Measurements from ENCODE around the gene ADCY10.
A peak's percentile ranks its signal among the peaks of the same experiment; 100 is the strongest.
"Not testable (repeated sequence)": the region's sequence is repeated elsewhere in the genome, so short reads cannot be mapped to it uniquely, and the experiment has no call there.

ADCY10 gene

DNA sequence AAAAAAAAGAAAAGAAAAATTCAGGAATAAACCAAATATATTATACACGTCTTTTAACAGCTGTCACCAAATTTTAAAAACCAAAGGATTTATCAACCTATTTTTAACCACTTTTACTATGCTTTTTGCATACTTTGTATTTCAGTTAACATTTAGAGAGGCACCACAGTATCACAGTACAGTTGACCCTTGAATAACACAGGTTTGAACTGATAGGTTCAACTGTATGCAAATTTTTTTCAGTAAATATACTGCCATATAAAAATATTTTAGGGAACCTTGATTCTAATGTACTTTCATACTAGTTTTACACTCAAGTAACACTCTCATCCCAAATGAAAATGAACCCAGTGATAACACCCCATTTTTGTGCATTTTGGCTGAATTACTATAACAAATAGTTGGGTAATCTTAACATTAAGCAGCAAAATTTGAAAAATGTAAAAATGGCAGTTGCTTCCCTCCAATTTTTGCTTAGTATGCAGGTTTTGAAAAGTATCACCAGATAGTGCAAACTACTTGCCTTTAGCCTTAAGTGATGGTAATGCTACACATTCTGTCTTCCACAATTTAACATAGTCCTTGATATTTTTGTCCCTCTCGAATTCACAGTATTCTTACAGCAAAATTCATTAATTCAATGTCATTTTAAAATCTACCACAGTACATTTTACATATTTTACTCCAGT lies 10.8 kb upstream of the ADCY10 start:
- no peak for DNase-seq (ENCODE audit: low spot score)

- no peak for DNase-seq (ENCODE audit: low spot score)
Observed at GRCh38 chr1:167924102-167924501, 10.2 kb upstream of the ADCY10 start.

- no peak for DNase-seq (ENCODE audit: low spot score)
Observed at GRCh38 chr1:167923324-167924056, 9.6 kb upstream of the ADCY10 start.

GRCh38 chr1:167922611-167923074 lies 8.7 kb upstream of the ADCY10 start:
- DNase-seq (ENCODE audit: low spot score) = no peak

DNA sequence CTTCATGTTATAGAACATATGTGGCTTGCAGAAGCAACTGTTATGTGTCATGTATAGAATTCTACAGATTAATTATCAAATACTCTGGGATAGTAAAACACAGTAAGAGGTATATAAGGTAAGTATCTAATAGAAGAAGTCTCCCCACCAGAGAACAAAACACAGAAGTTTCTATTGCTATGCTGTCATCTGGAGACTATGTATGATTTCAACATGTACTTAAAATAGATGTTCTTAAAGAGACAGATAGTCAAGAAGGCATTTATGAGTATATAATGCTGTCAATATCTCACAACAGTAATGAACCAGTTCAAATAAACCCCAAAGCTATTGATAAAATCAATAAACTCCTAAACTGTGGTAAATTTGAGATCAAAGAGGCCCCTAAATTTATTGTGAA lies 8.1 kb upstream of the ADCY10 start:
- DNase-seq (ENCODE audit: low spot score) = peak; percentile 55

DNA sequence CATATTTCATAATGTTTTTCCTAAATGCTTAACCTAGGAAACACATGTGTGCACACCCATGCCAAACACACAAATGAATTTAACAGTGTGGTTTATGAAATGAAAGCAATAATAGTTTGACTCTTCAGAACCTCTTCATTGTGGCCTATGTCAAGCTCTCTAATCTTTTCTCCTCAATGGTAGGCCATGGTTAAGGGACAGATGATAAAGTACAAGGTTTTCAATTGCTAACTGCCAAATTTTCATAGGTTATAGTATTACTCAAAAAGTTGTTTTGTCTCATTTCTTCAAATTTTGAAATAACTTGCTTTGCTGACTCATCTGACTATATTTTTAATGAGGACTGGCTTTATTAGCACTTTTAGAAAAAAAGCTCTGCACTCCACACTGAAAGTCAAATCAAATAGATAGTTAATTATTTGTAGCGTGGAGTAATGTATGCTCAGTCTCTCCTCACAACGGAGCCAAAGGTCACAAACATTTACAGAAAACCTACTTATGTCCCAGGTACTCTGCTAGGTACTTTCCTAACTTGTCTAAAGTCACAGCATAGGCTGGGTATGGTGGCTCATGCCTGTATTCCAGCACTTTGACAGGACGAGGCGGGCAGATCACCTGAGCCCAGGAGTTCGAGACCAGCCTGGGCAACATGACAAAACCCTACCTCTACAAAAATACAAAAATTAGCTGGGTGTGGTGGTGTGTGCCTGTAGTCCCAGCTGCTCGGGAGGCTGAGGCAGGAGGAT lies 3.0 kb upstream of the ADCY10 start:
- DNase-seq (ENCODE audit: low spot score) = no peak

DNA sequence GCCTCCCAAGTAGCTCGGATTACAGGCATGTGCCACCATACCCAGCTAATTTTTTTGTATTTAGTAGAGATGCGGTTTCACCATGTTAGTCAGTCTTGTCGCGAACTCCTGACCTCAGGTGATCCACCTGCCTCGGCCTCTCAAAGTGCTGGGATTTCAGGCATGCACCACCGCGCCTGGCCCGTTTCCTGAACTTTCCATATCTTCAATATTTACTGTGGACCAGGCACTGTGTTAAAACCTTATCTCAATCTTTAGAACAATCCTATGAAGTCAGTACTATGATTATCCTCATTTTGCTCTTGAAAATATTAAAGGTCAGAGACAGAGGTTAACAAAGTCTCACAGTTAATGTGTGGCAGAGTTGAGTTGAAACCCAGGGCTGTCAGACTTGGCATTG lies 1.6 kb upstream of the ADCY10 start:
- DNase-seq (ENCODE audit: low spot score) = no peak

- DNase-seq (ENCODE audit: low spot score) = no peak
Observed at GRCh38 chr1:167912294-167912693, 1.6 kb downstream of the ADCY10 start.

DNA sequence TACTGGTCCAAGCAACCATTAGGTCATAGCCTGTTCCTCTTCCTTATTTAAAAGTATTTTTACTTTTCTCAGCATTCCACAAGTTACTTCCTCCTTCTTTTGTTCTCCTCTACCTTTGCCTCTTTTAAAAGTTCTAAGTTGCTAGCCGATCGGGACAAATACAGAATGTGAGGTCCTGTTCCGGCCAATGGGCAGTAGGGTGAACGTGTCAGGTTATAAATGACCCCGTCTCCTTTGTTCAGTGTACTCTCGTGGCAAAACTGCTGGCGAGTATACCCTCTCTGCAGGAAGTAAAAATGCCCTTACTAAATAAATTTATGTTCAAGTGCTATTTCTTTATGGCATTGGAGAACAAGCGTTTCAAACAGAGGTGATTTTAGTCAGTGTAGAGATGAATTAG lies 2.5 kb downstream of the ADCY10 start:
- no peak for DNase-seq (ENCODE audit: low spot score)

DNA sequence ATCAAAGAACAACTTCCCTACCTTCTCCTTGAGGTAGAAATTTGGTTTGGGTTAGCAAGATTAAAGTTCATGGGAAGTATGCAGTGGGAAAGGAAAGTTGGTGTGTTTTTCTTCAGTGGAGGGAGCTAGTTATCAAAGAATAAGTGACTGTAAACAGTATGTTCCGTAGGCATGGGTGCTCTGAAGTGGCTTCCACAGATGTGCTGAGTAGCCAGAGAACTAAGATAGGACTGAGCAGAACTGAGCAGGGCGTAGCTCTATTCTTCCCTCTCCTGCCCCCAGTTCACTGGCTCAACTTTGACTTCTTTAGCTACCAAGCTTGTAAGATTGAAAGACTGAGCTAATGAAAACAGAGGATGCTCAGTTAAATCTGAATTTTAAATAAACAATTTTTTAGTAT lies 3.4 kb downstream of the ADCY10 start:
- no peak for DNase-seq (ENCODE audit: low spot score)

GRCh38 chr1:167909691-167910180 lies 4.2 kb downstream of the ADCY10 start:
- no peak for DNase-seq (ENCODE audit: low spot score)

DNA sequence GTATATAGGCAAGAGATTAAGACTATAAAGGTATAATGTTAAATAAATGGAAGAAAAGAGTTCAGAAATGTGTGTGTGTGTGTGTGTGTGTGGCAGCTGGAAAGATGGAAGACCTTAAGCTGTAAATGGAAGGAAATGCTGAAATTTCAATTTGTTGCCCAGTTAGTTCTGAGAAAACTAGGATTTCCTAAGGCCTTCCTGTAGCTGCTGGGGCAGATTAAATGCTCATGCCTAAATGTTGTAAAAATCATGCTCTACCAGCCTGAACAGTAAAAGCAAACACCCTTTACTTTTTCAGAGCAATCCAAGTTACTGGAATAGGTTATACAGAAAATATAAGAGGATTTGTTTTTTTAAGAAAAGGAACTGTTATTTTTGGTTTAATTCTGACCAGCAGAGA lies 8.3 kb downstream of the ADCY10 start:
- no peak for DNase-seq (ENCODE audit: low spot score)

GRCh38 chr1:167905182-167905581 lies 8.8 kb downstream of the ADCY10 start:
- no peak for DNase-seq (ENCODE audit: low spot score)

GRCh38 chr1:167904652-167905130 lies 9.2 kb downstream of the ADCY10 start:
- peak; percentile 51 for DNase-seq (ENCODE audit: low spot score)

- DNase-seq (ENCODE audit: low spot score) = no peak
Observed at GRCh38 chr1:167900907-167901306, 13.0 kb downstream of the ADCY10 start.

- DNase-seq (ENCODE audit: low spot score) = peak; percentile 37
Observed at GRCh38 chr1:167899253-167899681, 14.7 kb downstream of the ADCY10 start.

DNA sequence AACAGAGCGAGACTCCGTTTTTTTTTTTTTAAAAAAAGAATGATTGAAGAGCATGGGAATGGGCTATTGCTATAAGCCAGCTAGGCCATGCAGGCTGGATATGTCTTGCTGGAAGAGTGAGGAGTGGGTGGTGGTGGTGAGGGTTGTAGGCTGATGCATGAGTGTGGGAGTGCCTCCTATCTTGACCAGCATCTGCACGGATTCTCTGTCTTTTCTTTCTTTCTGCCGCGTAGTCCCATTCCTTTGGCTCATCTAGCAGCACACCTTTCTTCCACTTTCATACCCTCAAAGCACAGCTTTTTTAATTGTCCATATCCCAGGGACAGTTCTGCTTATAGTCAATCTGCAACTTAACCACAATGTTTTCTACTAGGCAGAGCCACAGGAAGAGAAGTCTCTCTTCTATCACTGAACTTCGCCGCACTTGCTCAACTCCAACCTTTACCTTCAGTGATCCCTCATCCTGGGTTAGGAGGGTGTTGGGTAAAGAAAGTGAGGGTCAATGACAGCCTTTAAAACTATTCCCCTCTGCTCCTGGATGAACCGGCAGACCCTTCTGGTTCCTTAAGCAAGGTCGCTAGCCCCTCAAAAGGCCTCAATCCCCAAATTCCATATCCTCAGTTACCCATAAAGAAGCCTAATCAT lies 15.2 kb downstream of the ADCY10 start:
- DNase-seq (ENCODE audit: low spot score) = no peak

GRCh38 chr1:167893798-167894197 lies 20.1 kb downstream of the ADCY10 start:
- no peak for DNase-seq (ENCODE audit: low spot score)

GRCh38 chr1:167890400-167890799 lies 23.5 kb downstream of the ADCY10 start:
- DNase-seq (ENCODE audit: low spot score) = no peak

DNA sequence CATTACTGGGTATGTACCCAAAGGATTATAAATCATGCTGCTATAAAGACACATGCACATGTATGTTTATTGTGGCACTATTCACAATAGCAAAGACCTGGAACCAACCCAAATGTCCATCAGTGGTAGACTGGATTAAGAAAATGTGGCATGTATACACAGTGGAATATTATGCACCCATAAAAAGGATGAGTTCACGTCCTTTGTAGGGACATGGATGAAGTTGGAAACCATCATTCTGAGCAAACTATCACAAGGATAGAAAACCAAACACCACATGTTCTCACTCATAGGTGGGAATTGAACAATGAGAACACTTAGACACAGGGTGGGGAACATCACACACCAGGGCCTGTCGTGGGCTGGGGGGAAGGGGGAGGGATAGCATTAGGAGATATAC lies 26.7 kb downstream of the ADCY10 start:
- DNase-seq (ENCODE audit: low spot score) = not testable (repeated sequence)

GRCh38 chr1:167882376-167882775 lies 31.6 kb downstream of the ADCY10 start:
- no peak for DNase-seq (ENCODE audit: low spot score)

- DNase-seq (ENCODE audit: low spot score) = no peak
Observed at GRCh38 chr1:167881786-167882185, 32.1 kb downstream of the ADCY10 start.

Data from GM03348 (cell line).